ENCODE measurements around the gene CMTM2.

Gene CMTM2

GRCh38 chr16:66598111-66598510 lies 18.8 kb downstream of the CMTM2 start:
- DNase-seq (ENCODE audit: low read depth) = no peak
- no peak overlapping the region for H3K4me3 ChIP-seq (ENCODE audit: low read depth, low read length)
- no peak for TF ChIP-seq CTCF (IDR thresholded peaks at IDR 0.05; ENCODE audit: low read depth, low read length, missing control alignments)
- in situ Hi-C loops (cut with HindIII; ENCODE audit: low sequenced_read_pairs) = loop anchor here (25.0 kb wide), 1 partner anchor 186 kb away; no protein-coding TSS in a partner anchor

GRCh38 chr16:66599726-66600125 lies 20.5 kb downstream of the CMTM2 start:
- no peak for DNase-seq (ENCODE audit: low read depth)
- in situ Hi-C loops (cut with HindIII; ENCODE audit: low sequenced_read_pairs) = loop anchor here (25.0 kb wide), 1 partner anchor 187 kb away; no protein-coding TSS in a partner anchor
- no peak for TF ChIP-seq CTCF (IDR thresholded peaks at IDR 0.05; ENCODE audit: low read depth, low read length, missing control alignments)
- no peak overlapping the region for H3K4me3 ChIP-seq (ENCODE audit: low read depth, low read length)

- H3K4me3 ChIP-seq (ENCODE audit: low read depth, low read length) = no peak overlapping the region
- no peak for TF ChIP-seq CTCF (IDR thresholded peaks at IDR 0.05; ENCODE audit: low read depth, low read length, missing control alignments)
- no peak for DNase-seq (ENCODE audit: low read depth)
- in situ Hi-C loops (cut with HindIII; ENCODE audit: low sequenced_read_pairs) = no loop called here
Observed at GRCh38 chr16:66600477-66600876, 21.2 kb downstream of the CMTM2 start.

GRCh38 chr16:66601471-66601870 lies 22.2 kb downstream of the CMTM2 start:
- DNase-seq (ENCODE audit: low read depth) = no peak
- in situ Hi-C loops (cut with HindIII; ENCODE audit: low sequenced_read_pairs) = no loop called here
- TF ChIP-seq CTCF (IDR thresholded peaks at IDR 0.05; ENCODE audit: low read depth, low read length, missing control alignments) = no peak
- no peak overlapping the region for H3K4me3 ChIP-seq (ENCODE audit: low read depth, low read length)

- in situ Hi-C loops (cut with HindIII; ENCODE audit: low sequenced_read_pairs) = no loop called here
Observed at GRCh38 chr16:66603537-66604375, 24.5 kb downstream of the CMTM2 start.

More at GRCh38 chr16:66603537-66604375, 24.5 kb downstream of the CMTM2 start:
- DNase-seq (ENCODE audit: low read depth) = no peak
- no peak for TF ChIP-seq CTCF (IDR thresholded peaks at IDR 0.05; ENCODE audit: low read depth, low read length, missing control alignments)
- H3K4me3 ChIP-seq (ENCODE audit: low read depth, low read length) = peak overlapping the region; percentile 79
